ENCODE results near the gene RIPOR2. TPM values are rescaled to one million over a fixed set of nuclear protein-coding genes. Genes with fewer than 3 reads are reported as not detected.

The RIPOR2 gene
- total and polyA plus RNA-seq, 10 of the 15 experiments (the other 5 are each of a cell fraction or from before 2014, with no cell fraction given) = 22.2 to 48.2 (median 34.7) TPM

GRCh38 chr6:24949020-24949569, 13.3 kb upstream of the RIPOR2 start (continued):
- TF ChIP-seq RELB (IDR thresholded peaks at IDR 0.05; ENCODE audit: low read depth) (peak; percentile 91), IRF4 (IDR thresholded peaks at IDR 0.05; ENCODE audit: low read depth, low read length) (0 out of 2 replicates have a peak, but pooled peaks have one; percentile 42), NR2F1 (conservative IDR thresholded peaks at IDR 0.05) (peak; percentile 81), KAT2A (conservative IDR thresholded peaks at IDR 0.05; ENCODE audit: control insufficient read depth, low read depth, low read length) (no peak), PKNOX1 (IDR thresholded peaks at IDR 0.05) (peak; percentile 64), EGR1 (IDR thresholded peaks at IDR 0.05; ENCODE audit: borderline replicate concordance in 1 of 2, low read depth in 2 of 2, low read length in 2 of 2) (no peak), NFYB (IDR thresholded peaks at IDR 0.05; ENCODE audit: insufficient read depth, low read depth, low read length) (no peak), POLR2AphosphoS5 (IDR thresholded peaks at IDR 0.05; ENCODE audit: low read length) (no peak), ELK1 (IDR thresholded peaks at IDR 0.05; ENCODE audit: low read depth, low read length) (no peak), DPF2 (IDR thresholded peaks at IDR 0.05) (peak; percentile 76), ZBED1 (IDR thresholded peaks at IDR 0.05; ENCODE audit: borderline replicate concordance) (peak; percentile 52; the same call in 1 of the 2 replicates), EP300 (IDR thresholded peaks at IDR 0.05; ENCODE audit: borderline replicate concordance in 1 of 2, control insufficient read depth in 1 of 2, low read depth in 2 of 2, low read length in 2 of 2) (peak; percentile 78 to 85; a peak in 2 of 4 replicates), TCF3 (IDR thresholded peaks at IDR 0.05; ENCODE audit: borderline replicate concordance, insufficient read depth, low read depth, low read length) (peak; percentile 20; the same call in 1 of the 2 replicates), CBX5 (IDR thresholded peaks at IDR 0.05; ENCODE audit: low read depth) (no peak), POLR2A (IDR thresholded peaks at IDR 0.05; ENCODE audit: low read depth, low read length) (no peak), YBX1 (IDR thresholded peaks at IDR 0.05) (no peak), POU2F2 (IDR thresholded peaks at IDR 0.05; ENCODE audit: borderline replicate concordance, low read depth, low read length) (0 out of 3 replicates have a peak, but pooled peaks have one; percentile 6), SKIL (IDR thresholded peaks at IDR 0.05; ENCODE audit: low read depth, poor library complexity, severe bottlenecking) (peak; percentile 88), ZBTB4 (CRISPR knock-in tag; IDR thresholded peaks at IDR 0.05) (no peak), RFX5 (IDR thresholded peaks at IDR 0.05; ENCODE audit: low read depth, low read length) (no peak)
